Coronary artery (tissue), 2 donors: ENCODE results near the gene MAPK4.

ENCODE experiments used
- DNase-seq: peaks from one replicate; pipeline ENCODE4 v3.0.0-alpha.2; 2017; ENCODE audit warnings: low spot score
- H3K27ac ChIP-seq, 2 donors: fragments of 200-600 bp; sonication (generic); one replicate each; pipeline ENCODE4 v1.5.1; 2016 to 2019
- H3K4me3 ChIP-seq: fragments of 200-600 bp; sonication (generic); 2 replicates; pipeline ENCODE4 v1.5.1; 2016; ENCODE audit warnings: mild to moderate bottlenecking, moderate library complexity
- TF ChIP-seq, protein P1 (sequence below): fragments of 200-600 bp; sonication (generic); IDR thresholded peaks from one replicate; pipeline ENCODE4 v1.5.1; 2019; ENCODE audit warnings: antibody characterized with exemption

The MAPK4 gene

DNA sequence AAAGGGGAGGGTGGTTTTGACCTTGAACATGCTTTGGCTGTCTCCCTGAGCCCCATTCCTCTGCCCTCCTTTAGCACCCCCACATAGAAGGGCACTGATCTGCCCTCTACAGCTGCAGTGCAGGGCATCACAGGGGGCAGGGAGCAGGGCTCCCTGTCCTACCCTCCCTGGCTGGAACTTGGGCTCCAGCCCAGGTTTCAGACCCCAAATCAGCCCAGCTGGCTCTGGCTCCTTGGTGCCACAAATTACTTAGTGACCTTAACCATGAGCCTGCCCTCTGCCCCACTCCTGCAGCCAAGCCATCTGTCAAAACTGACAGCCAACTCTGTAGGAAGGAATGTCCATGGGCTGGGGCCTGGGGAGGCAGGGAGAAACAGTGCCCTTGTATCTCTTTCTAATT lies 105.6 kb downstream of the MAPK4 start:
- no peak for DNase-seq
- peak overlapping the region in 1 of 2 donors; percentile 13 for H3K27ac ChIP-seq
- TF ChIP-seq, protein P1, sequence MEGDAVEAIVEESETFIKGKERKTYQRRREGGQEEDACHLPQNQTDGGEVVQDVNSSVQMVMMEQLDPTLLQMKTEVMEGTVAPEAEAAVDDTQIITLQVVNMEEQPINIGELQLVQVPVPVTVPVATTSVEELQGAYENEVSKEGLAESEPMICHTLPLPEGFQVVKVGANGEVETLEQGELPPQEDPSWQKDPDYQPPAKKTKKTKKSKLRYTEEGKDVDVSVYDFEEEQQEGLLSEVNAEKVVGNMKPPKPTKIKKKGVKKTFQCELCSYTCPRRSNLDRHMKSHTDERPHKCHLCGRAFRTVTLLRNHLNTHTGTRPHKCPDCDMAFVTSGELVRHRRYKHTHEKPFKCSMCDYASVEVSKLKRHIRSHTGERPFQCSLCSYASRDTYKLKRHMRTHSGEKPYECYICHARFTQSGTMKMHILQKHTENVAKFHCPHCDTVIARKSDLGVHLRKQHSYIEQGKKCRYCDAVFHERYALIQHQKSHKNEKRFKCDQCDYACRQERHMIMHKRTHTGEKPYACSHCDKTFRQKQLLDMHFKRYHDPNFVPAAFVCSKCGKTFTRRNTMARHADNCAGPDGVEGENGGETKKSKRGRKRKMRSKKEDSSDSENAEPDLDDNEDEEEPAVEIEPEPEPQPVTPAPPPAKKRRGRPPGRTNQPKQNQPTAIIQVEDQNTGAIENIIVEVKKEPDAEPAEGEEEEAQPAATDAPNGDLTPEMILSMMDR, result no peak
- no peak overlapping the region for H3K4me3 ChIP-seq

DNA sequence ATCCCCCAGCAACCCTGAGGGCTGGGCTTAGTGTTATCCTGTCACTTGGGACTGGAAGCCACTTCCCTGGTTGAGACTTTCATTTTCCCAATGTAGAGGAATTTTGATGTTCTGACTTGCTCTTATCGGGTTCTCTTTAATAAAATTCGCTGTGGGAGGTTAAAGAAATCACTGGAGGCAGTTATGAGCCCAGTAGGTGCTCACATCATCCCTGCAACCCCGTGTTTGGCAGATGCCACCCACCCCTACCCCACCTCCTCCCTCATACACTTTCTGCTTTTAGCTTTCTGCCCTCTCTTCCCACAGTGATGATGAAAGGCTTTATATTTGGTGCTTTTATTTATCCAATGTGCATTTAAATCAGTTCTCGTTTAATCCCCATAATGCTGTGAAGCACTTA lies 106.6 kb downstream of the MAPK4 start:
- TF ChIP-seq, protein P1, result no peak
- Histone ChIP-seq H3K27ac (peak overlapping the region in 1 of 2 donors; percentile 4), H3K4me3 (no peak overlapping the region)
- no peak for DNase-seq

DNA sequence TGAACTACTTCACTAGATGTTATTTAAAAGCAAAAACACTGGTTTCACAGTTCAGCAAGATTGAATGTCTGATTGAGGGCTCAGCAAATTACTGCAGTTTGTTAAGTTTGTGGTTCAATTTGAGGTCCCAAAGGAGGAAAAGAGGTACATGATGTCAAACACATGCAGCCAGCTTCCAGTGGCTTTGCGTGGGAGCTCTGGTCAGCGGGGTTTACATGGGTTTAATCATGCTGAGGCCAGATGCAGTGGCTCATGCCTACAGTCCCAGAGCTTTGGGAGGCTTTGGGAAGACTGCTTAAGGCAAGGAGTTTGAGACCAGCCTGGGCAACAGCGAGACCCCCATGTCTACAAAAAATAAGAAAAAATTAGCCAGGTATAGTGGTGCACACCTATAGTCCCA lies 111.5 kb downstream of the MAPK4 start:
- no peak overlapping the region for H3K27ac ChIP-seq
- TF ChIP-seq, protein P1, result no peak
- DNase-seq, result no peak
- no peak overlapping the region for H3K4me3 ChIP-seq

DNA sequence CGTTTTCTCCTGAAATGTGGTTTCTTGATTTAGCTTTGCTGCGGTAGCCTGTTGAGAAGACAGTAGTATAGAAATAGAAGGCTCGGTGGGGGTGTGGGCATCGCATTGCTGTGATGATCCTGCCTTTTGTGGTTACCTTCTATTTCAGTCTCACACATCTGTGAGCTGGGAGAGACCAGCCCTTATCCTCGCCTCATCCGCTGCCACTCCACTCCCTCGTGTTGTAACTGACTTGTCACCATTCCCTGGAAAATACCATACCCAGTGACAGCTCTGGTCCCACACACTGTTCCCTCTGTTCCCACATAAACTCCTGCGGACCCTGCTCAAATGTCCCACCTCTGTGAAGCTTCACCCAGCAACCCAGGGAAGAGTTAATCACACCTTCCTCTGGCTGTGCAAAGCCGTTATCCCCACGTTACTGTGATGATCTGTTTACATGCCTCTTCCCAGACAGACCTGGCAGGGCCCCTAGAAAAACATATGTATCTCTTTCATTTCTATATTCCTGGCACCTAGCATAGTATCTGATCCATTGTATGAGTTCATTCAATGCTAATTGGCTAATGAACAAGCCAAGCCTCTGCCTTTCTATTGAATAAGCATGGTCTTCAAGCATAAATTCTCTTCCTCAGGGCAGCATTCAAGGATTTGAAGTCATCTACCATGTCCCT lies 114.6 kb downstream of the MAPK4 start:
- Histone ChIP-seq H3K4me3 (no peak overlapping the region), H3K27ac (no peak overlapping the region)
- TF ChIP-seq, protein P1, result no peak
- no peak for DNase-seq

DNA sequence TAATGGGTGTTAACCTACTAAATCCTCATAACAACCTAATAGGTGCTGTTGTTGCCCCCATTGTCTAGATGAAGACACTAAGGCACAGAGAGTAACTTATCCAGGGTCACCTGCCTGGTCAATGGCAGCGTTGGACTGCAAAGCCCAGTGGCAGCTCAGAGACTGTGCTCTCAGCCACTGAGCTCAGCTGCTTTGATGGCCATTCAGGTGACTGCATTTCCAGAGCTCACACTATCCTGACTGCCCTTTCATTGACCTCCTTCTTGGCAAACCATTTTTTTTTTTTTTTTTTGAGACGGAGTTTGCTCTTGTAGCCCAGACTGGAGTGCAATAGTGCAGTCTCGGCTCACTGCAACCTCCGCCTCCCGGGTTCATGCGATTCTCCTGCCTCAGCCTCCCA lies 115.2 kb downstream of the MAPK4 start:
- Histone ChIP-seq H3K4me3 (no peak overlapping the region), H3K27ac (no peak overlapping the region)
- no peak for DNase-seq
- TF ChIP-seq, protein P1, result no peak

DNA sequence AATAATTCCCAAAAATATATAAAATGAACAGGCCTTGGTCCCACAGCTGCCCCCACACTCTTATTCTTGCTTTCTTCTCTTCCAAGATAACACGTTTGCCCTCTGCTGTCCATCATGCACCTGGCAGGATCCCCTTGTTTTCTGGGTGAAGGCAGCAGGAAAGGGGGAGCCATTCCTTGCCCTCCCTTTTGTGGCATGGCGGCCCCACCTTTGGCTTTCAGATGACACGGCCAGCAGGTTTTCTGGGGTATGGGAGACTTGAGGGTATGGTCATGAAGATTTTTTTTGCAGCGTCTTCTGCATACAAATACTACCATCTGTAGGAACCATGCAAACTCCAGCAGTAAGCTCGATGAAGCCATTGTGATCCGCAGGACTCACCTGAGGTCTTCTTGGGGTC lies 118.8 kb downstream of the MAPK4 start:
- DNase-seq, result no peak
- Histone ChIP-seq H3K27ac (no peak overlapping the region), H3K4me3 (no peak overlapping the region)
- TF ChIP-seq, protein P1, result no peak

DNA sequence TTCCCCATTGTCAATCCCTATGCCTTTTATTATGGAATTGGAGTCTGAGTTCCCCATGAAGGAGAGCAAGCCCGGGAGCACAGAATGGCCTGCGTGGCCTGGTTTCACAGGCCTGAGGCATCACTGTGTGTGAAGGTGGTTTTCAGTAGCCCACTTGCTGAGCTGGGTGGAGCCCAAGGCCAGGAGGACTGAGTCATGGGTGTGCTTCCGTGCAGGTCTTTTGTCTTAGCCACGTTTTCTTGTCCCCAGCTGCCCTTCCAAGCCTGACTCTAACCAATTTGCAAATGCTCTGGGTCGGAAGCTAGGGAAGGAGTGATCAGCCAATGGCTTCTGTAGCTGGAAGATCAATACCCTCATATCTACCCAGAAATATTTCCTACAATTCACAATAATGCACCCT lies 119.2 kb downstream of the MAPK4 start:
- no peak overlapping the region for H3K4me3 ChIP-seq
- no peak overlapping the region for H3K27ac ChIP-seq
- no peak for DNase-seq
- TF ChIP-seq, protein P1, result no peak
